Cardiac muscle cell (in vitro differentiated cells and primary cell): ENCODE measurements around the gene KY. TPM values are rescaled to one million over a fixed set of nuclear protein-coding genes. Genes with fewer than 3 reads are reported as not detected.

ENCODE experiments used
- DNase-seq, 2 donors: peaks; one replicate each; pipeline versions ENCODE4 v3.0.0 to v3.0.0-alpha.2; 2010 to 2017; ENCODE audit warnings: low read depth in 1 of 2, low spot score in 1 of 2
- H3K27ac ChIP-seq: fragments of 200-600 bp; sonication (generic); 2 replicates; pipeline ENCODE4 v1.5.1; 2016
- H3K27me3 ChIP-seq: fragments of 200-600 bp; sonication (generic); 2 replicates; pipeline ENCODE4 v1.6.0; 2016; ENCODE audit warnings: control low read depth
- H3K36me3 ChIP-seq: fragments of 200-600 bp; sonication (generic); 2 replicates; pipeline ENCODE4 v1.5.1; 2016; ENCODE audit warnings: control low read depth
- H3K4me1 ChIP-seq: fragments of 200-600 bp; sonication (generic); 2 replicates; pipeline ENCODE4 v1.8.1; 2017; ENCODE audit warnings: low read depth, mild to moderate bottlenecking, mixed run types
- H3K4me3 ChIP-seq: fragments of 200-600 bp; sonication (generic); 2 replicates; pipeline ENCODE4 v1.5.1; 2016; ENCODE audit warnings: mild to moderate bottlenecking
- H3K9me3 ChIP-seq: fragments of 200-600 bp; sonication (generic); 2 replicates; pipeline ENCODE4 v1.5.1; 2017; ENCODE audit warnings: low read depth, mild to moderate bottlenecking, control low read depth
- CTCF ChIP-seq: IDR thresholded peaks from 2 replicates; pipeline ENCODE4 v1.5.1; 2012; ENCODE audit warnings: low read depth, mild to moderate bottlenecking, low read length
- polyA plus RNA-seq: library from polyadenylated mRNA; unstranded; fragments of >200 nt; fragmentation: Nextera tagmentation; extraction: Ambion mirVana; gene quantifications from 2 replicates; pipeline ENCODE4 v1.2.1, GENCODE V29; 2016
- total RNA-seq: library from RNA; depleted of rRNA; stranded (reverse); fragments of >200 nt; gene quantifications from 2 replicates; pipeline ENCODE4 v1.2.3, GENCODE V29; 2016

The KY gene
- total and polyA plus RNA-seq, 2 experiments from 2014 or later, result 0.35 to 1.2 TPM

- TF ChIP-seq CTCF, result no peak
- DNase-seq, result no peak
These were observed 87.2 kb downstream of the KY start for GRCh38 chr3:134563601-134564000.

DNA sequence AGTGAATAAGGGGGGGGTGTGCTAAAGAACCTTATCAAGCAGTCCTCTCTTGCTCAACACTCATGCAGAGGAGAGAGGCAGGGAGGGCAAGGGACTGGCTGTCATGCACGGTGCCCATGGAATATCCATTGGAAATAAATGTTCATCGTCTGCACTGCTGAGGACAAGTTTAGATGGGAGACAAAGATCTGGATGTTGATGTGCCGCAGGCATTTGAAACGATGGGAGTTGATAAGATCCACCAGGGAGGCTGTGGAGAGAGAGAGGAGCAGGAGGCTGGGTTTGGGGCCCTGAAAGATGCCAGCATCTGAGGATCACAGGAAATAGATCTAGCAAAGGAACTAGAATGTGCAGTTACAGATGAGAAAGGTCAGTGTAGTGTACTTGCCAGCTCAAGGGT lies 88.8 kb downstream of the KY start:
- Histone ChIP-seq H3K36me3 (no peaks in the 10 kb centered on the region), H3K4me3 (no peak overlapping the region), H3K4me1 (no peaks in the 10 kb centered on the region), H3K27me3 (no peaks in the 10 kb centered on the region), H3K9me3 (no peaks in the 10 kb centered on the region), H3K27ac (no peak overlapping the region)
- TF ChIP-seq CTCF, result no peak
- DNase-seq, result no peak

More at GRCh38 chr3:134563601-134564000, 87.2 kb downstream of the KY start:
- H3K4me3 ChIP-seq, result no peak overlapping the region
- no peaks in the 10 kb centered on the region for H3K9me3 ChIP-seq
- no peak overlapping the region for H3K27ac ChIP-seq
- H3K4me1 ChIP-seq, result no peaks in the 10 kb centered on the region
- no peaks in the 10 kb centered on the region for H3K27me3 ChIP-seq
- H3K36me3 ChIP-seq, result no peaks in the 10 kb centered on the region

GRCh38 chr3:134559591-134559990 lies 91.2 kb downstream of the KY start:
- Histone ChIP-seq H3K27ac (no peak overlapping the region), H3K9me3 (no peaks in the 10 kb centered on the region), H3K4me3 (no peak overlapping the region), H3K36me3 (no peaks in the 10 kb centered on the region), H3K4me1 (no peaks in the 10 kb centered on the region), H3K27me3 (no peaks in the 10 kb centered on the region)
- DNase-seq, result no peak
- TF ChIP-seq CTCF, result no peak

Other genes with a start within 250 kb of the KY start
- 44.9 and 49.6 TPM in 2 replicates for gene ANAPC13, start 165.0 kb downstream of the KY start, total RNA-seq
- gene ANAPC13, start 165.0 kb downstream of the KY start, polyA plus RNA-seq, result 145 and 157 TPM in 2 replicates
- 19.9 and 51.2 TPM in 2 replicates for gene CEP63, start 165.0 kb downstream of the KY start, total RNA-seq
- 36.6 and 46.4 TPM in 2 replicates for gene CEP63, start 165.0 kb downstream of the KY start, polyA plus RNA-seq
- gene EPHB1, start 144.2 kb upstream of the KY start, total RNA-seq, result 0.45 and 0.56 TPM in 2 replicates
- gene EPHB1, start 144.2 kb upstream of the KY start, polyA plus RNA-seq, result 1.7 and 1.8 TPM in 2 replicates